ENCODE results near the gene ITPRID1. TPM values are rescaled to one million over a fixed set of nuclear protein-coding genes. Genes with fewer than 3 reads are reported as not detected.

Gene ITPRID1
- total RNA-seq, 1 experiment from 2014 or later, result not detected

- Histone ChIP-seq H3K27ac (ENCODE audit: low read length) (no peak overlapping the region), H3K4me1 (ENCODE audit: control insufficient read depth, insufficient read depth, low read length) (no peaks in the 10 kb centered on the region), H3K9me3 (ENCODE audit: control insufficient read depth, insufficient read depth, low read depth, low read length) (no peaks in the 10 kb centered on the region), H3K36me3 (ENCODE audit: control insufficient read depth, insufficient read depth, low read length) (no peaks in the 10 kb centered on the region), H3K4me3 (ENCODE audit: low read depth in 2 of 2, low read length in 2 of 2) (no peak overlapping the region), H3K27me3 (ENCODE audit: control insufficient read depth, insufficient read depth, low read length) (0 out of 2 replicates have a peak, but pooled peaks cover 3% of the 10 kb centered on the region)
- in situ Hi-C loops (cut with HindIII; ENCODE audit: low pct_unique_long_range_greater_than_20kb, low sequenced_read_pairs), result no loop called here
- intact Hi-C loops (cut with micrococcal nuclease; ENCODE audit: unreplicated experiment), result no loop called here
- ATAC-seq (no peak), DNase-seq (ENCODE audit: low read depth, low spot score) (no peak)
- no peak for TF ChIP-seq REST (IDR thresholded peaks at IDR 0.05; ENCODE audit: insufficient read depth in 1 of 2, low read depth in 2 of 2, low read length in 1 of 2)
- POLR2A ChIA-PET, result no interaction called here
- CTCF ChIA-PET, result no interaction called here
- no TSS peak for BruUV-seq (replicated peaks)
Measured at GRCh38 chr7:31702354-31702753, 188.5 kb downstream of the ITPRID1 start.

- Histone ChIP-seq H3K4me1 (ENCODE audit: control insufficient read depth, insufficient read depth, low read length) (no peaks in the 10 kb centered on the region), H3K27ac (ENCODE audit: low read length) (no peak overlapping the region), H3K9me3 (ENCODE audit: control insufficient read depth, insufficient read depth, low read depth, low read length) (no peaks in the 10 kb centered on the region), H3K4me3 (ENCODE audit: low read depth in 2 of 2, low read length in 2 of 2) (no peak overlapping the region), H3K27me3 (ENCODE audit: control insufficient read depth, insufficient read depth, low read length) (0 out of 2 replicates have a peak, but pooled peaks cover 3% of the 10 kb centered on the region), H3K36me3 (ENCODE audit: control insufficient read depth, insufficient read depth, low read length) (no peaks in the 10 kb centered on the region)
- intact Hi-C loops (cut with micrococcal nuclease; ENCODE audit: unreplicated experiment) (no loop called here), in situ Hi-C loops (cut with HindIII; ENCODE audit: low pct_unique_long_range_greater_than_20kb, low sequenced_read_pairs) (no loop called here)
- ATAC-seq (no peak), DNase-seq (ENCODE audit: low read depth, low spot score) (no peak)
- POLR2A ChIA-PET, result no interaction called here
- BruUV-seq (replicated peaks), result no TSS peak
- TF ChIP-seq TCF7L2 (IDR thresholded peaks at IDR 0.05; ENCODE audit: low read depth, low read length), result no peak
- TF ChIP-seq REST (IDR thresholded peaks at IDR 0.05; ENCODE audit: insufficient read depth in 1 of 2, low read depth in 2 of 2, low read length in 1 of 2), result no peak
- TF ChIP-seq CTCF (IDR thresholded peaks at IDR 0.05), result no peak
- no peak for TF ChIP-seq SIN3A (IDR thresholded peaks at IDR 0.05; ENCODE audit: borderline replicate concordance, insufficient read depth, low read depth, low read length)
- TF ChIP-seq POLR2AphosphoS5 (IDR thresholded peaks at IDR 0.05; ENCODE audit: low read depth, low read length), result no peak
- CTCF ChIA-PET, result no interaction called here
Measured at GRCh38 chr7:31705377-31705776, 191.5 kb downstream of the ITPRID1 start.
